Measurements from ENCODE around the gene PCDHGA1.

- TF ChIP-seq, protein P1, sequence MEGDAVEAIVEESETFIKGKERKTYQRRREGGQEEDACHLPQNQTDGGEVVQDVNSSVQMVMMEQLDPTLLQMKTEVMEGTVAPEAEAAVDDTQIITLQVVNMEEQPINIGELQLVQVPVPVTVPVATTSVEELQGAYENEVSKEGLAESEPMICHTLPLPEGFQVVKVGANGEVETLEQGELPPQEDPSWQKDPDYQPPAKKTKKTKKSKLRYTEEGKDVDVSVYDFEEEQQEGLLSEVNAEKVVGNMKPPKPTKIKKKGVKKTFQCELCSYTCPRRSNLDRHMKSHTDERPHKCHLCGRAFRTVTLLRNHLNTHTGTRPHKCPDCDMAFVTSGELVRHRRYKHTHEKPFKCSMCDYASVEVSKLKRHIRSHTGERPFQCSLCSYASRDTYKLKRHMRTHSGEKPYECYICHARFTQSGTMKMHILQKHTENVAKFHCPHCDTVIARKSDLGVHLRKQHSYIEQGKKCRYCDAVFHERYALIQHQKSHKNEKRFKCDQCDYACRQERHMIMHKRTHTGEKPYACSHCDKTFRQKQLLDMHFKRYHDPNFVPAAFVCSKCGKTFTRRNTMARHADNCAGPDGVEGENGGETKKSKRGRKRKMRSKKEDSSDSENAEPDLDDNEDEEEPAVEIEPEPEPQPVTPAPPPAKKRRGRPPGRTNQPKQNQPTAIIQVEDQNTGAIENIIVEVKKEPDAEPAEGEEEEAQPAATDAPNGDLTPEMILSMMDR (IDR thresholded peaks at IDR 0.05 in 8 of 11, conservative IDR thresholded peaks at IDR 0.05 in 3 of 11), result peak in 8 of 11 experiments; percentile 17 to 58 (median 52)
- TF ChIP-seq POLR2A (IDR thresholded peaks at IDR 0.05), result no peak
Observed at GRCh38 chr5:141420855-141421488, 90.7 kb downstream of the PCDHGA1 start, which contains the start of gene PCDHGA11.

Data from spleen (tissue), 7 donors.